Measurements from ENCODE around the gene HCN3.
"Not testable (repeated sequence)": the region's sequence is repeated elsewhere in the genome, so short reads cannot be mapped to it uniquely, and the experiment has no call there.

HCN3 gene

DNA sequence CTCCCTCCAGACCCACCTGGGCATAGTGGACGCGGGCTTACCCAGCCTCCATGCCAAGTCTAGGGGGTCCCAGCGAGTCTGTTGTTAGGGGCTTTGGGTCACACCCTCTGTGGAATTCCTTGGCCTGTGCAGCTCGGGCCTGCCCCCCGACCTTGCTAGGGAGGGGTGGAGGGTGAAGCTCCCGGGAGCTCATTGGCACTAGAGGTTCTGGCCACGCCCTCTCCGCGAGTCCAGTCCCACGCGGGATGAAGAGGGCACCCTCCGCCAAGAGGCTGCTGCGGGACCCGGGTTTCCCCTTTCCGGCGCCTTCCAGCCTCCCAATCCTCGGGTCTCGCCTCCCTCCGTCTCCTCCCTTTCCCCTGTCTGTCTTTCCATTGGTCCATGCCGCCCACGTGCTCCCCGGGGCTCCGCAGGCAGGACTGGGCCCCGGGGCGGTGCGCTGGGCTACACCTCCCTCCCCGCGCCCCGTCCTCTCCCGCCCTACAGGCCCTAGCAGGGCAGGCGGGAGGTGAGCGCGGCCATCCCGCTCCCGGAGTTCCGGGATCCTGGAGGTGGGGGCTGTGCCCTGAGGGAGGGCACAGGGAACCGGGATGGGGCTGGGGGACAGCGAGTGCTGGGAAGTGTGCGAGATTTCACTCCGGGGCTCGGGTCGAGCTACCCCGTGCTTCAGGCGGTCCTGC, 46.9 kb downstream of the HCN3 start:
- H3K36me3 Mint-ChIP-seq (ENCODE audit: insufficient read depth): peaks cover 12% of the 10 kb centered on the region
- no peaks in the 10 kb centered on the region for H3K9me3 Mint-ChIP-seq
- peak; percentile 64 to 69 for DNase-seq (ENCODE audit: low spot score in 2 of 2)
- peak overlapping the region; percentile 84 for H3K4me3 Mint-ChIP-seq
- H3K4me1 Mint-ChIP-seq: peaks cover 20% of the 10 kb centered on the region
- peak; percentile 82 for ATAC-seq (replicated peaks; ENCODE audit: extremely low read depth, poor library complexity, severe bottlenecking)
- H3K27me3 Mint-ChIP-seq: no peaks in the 10 kb centered on the region
- H3K27ac Mint-ChIP-seq (ENCODE audit: low read depth): peak overlapping the region; percentile 74

DNA sequence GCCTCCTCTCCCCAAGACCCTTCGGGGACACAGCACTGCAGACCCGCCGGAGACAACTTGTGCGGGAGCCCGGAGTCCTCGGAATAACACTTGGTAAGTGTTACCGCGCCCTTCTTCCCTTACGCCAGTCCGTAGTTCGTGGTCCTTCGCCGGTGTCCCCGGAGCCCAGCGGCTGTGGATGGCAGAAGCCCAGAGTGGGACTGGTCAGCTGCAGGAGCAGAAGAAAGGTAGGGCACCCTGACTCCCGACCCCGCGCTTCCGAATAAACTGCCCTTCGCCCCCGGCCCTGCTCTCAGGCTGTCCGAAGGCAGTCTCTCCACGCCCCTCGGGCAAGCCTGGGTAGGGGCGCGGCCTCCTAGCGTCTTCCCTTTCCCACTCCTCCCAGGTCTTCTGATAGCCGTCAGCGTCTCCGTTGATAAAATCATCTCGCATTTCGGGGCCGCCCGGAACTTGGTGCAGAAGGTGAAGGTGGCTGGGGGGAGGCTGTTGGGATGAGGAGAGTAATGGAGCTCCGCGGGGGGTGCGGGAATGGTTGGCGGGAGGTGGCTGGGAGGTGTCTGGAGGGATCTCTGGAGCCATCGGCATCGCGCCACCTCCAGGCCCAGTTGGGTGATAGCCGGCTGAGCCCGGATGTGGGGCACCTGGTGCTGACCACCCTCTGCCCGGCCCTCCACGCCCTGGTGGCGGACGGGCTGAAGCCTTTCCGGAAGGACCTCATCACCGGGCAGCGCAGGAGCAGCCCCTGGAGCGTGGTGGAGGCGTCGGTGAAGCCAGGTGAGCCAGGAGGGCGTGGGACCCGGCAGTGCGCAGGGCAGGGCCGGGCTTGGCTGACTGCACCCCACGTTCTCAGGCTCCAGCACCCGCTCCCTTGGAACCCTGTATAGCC, 47.7 kb downstream of the HCN3 start:
- peak overlapping the region; percentile 74 for H3K27ac Mint-ChIP-seq (ENCODE audit: low read depth)
- ATAC-seq (replicated peaks; ENCODE audit: extremely low read depth, poor library complexity, severe bottlenecking): no peak

DNA sequence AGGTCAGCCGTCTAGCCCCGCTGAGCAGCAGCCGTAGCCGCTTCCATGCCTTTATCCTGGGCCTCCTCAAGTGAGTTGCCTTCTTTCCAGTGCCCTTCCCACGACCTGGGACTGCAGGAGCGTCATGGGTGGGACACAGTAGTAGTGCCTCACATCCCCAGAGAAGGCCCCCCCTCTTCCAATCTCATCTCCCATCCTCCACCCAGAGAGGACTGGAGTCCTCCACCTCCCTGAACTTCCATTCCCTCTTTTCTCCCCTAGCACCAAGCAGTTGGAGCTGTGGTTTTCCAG, 48.3 kb downstream of the HCN3 start:
- Mint-ChIP-seq H3K36me3 (ENCODE audit: insufficient read depth) (peaks cover 13% of the 10 kb centered on the region), H3K4me3 (peak overlapping the region; percentile 84), H3K4me1 (peaks cover 13% of the 10 kb centered on the region), H3K27ac (ENCODE audit: low read depth) (peak overlapping the region; percentile 54), H3K27me3 (no peaks in the 10 kb centered on the region), H3K9me3 (no peaks in the 10 kb centered on the region)
- ATAC-seq (replicated peaks; ENCODE audit: extremely low read depth, poor library complexity, severe bottlenecking) (no peak), DNase-seq (ENCODE audit: low spot score in 2 of 2) (no peak)

More for the DNA sequence above, 47.7 kb downstream of the HCN3 start:
- DNase-seq (ENCODE audit: low spot score in 2 of 2): no peak
- H3K4me3 Mint-ChIP-seq: peak overlapping the region; percentile 84
- H3K4me1 Mint-ChIP-seq: peaks cover 19% of the 10 kb centered on the region
- H3K36me3 Mint-ChIP-seq (ENCODE audit: insufficient read depth): peaks cover 12% of the 10 kb centered on the region
- H3K9me3 Mint-ChIP-seq: no peaks in the 10 kb centered on the region
- no peaks in the 10 kb centered on the region for H3K27me3 Mint-ChIP-seq

DNA sequence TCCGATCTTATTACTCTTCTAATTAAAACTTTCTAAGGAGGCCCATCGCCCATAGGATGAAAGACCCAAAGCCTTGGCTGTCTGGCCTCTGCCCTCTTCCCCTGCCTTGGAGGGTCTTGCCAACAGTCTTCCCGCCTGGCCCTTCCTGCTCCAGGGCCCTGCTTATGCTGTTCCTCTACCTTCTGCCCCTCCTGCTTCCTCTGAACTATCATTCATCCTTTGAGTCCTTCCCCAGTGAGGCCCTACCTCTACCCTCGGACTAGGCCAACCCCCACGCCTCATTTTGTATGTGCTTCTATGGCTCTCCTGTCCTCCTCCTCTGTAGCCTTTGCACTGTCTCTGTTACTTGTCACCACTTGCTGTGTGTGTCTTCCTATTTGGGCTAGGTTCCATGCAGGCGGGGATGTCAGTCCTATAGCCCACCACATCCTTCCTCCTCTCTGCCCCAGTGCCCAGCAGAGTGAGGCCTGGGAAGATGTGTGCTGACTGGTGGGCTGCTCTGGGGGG, 48.8 kb downstream of the HCN3 start:
- H3K36me3 Mint-ChIP-seq (ENCODE audit: insufficient read depth): peaks cover 16% of the 10 kb centered on the region
- no peaks in the 10 kb centered on the region for H3K9me3 Mint-ChIP-seq
- peak overlapping the region; percentile 84 for H3K4me3 Mint-ChIP-seq
- H3K4me1 Mint-ChIP-seq: peaks cover 8% of the 10 kb centered on the region
- ATAC-seq (replicated peaks; ENCODE audit: extremely low read depth, poor library complexity, severe bottlenecking) (no peak), DNase-seq (ENCODE audit: low spot score in 2 of 2) (no peak)
- H3K27ac Mint-ChIP-seq (ENCODE audit: low read depth): peak overlapping the region; percentile 54
- no peaks in the 10 kb centered on the region for H3K27me3 Mint-ChIP-seq

DNA sequence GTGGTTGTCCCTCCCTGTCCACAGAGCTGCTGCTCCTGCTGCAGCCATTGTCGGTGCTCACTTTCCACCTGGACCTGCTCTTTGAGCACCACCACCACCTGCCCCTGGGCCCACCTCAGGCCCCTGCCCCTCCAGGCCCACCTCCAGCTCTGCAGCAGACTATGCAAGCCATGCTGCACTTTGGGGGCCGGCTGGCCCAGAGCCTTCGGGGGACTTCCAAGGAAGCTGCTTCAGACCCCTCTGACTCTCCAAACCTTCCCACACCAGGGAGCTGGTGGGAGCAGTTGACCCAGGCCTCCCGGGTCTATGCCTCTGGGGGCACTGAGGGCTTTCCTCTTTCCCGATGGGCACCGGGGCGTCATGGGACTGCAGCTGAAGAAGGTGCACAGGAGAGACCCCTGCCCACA, 49.4 kb downstream of the HCN3 start:
- Mint-ChIP-seq H3K27me3 (no peaks in the 10 kb centered on the region), H3K9me3 (no peaks in the 10 kb centered on the region), H3K4me3 (peak overlapping the region; percentile 84), H3K4me1 (peaks cover 6% of the 10 kb centered on the region), H3K27ac (ENCODE audit: low read depth) (peak overlapping the region; percentile 54), H3K36me3 (ENCODE audit: insufficient read depth) (peaks cover 18% of the 10 kb centered on the region)
- no peak for ATAC-seq (replicated peaks; ENCODE audit: extremely low read depth, poor library complexity, severe bottlenecking)
- DNase-seq (ENCODE audit: low spot score in 2 of 2): no peak

DNA sequence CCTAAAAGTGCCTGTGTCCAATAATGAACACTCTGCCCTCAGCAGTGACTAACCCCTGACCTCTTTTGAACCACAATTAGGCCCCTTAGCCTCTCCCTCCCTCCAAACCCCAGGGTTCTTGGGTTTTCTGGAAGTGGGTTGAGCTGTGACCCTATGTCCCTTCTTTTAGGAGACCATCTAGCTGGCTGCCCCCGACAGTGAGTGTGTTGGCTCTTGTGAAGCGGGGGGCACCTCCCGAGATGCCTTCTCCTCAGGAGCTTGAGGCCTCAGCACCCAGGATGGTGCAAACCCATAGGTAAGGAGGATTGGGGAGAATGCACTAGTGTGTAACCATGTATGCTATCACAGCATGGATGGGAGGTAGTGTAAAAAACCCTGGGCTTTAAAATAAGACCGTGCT, 50.7 kb downstream of the HCN3 start:
- Mint-ChIP-seq H3K4me1 (peaks cover 6% of the 10 kb centered on the region), H3K27ac (ENCODE audit: low read depth) (no peak overlapping the region), H3K9me3 (no peaks in the 10 kb centered on the region), H3K36me3 (ENCODE audit: insufficient read depth) (peaks cover 20% of the 10 kb centered on the region), H3K4me3 (no peak overlapping the region), H3K27me3 (no peaks in the 10 kb centered on the region)
- ATAC-seq (replicated peaks; ENCODE audit: extremely low read depth, poor library complexity, severe bottlenecking) (no peak), DNase-seq (ENCODE audit: low spot score in 2 of 2) (no peak)

DNA sequence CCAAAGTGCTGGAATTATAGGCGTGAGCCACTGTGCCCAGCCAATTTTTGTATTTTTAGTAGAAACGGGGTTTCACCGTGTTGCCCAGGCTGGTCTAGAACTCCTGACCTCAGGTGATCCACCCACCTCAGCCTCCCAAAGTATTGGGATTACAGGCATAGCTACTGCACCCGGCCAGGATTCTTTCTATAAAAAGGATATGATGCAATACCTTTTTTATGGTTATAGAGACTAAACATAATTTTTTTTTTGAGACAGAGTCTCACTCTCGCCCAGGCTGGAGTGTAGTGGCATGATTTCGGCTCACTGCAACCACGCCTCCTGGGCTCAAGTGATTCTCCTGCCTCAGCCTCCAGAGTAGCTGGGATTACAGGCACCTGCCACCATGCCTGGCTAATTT, 51.6 kb downstream of the HCN3 start:
- not testable (repeated sequence) for H3K4me3 Mint-ChIP-seq; H3K4me1 Mint-ChIP-seq; DNase-seq (ENCODE audit: low spot score in 2 of 2); ATAC-seq (replicated peaks; ENCODE audit: extremely low read depth, poor library complexity, severe bottlenecking); H3K27ac Mint-ChIP-seq (ENCODE audit: low read depth); H3K27me3 Mint-ChIP-seq; H3K9me3 Mint-ChIP-seq
- H3K36me3 Mint-ChIP-seq (ENCODE audit: insufficient read depth): peaks cover 25% of the 10 kb centered on the region

DNA sequence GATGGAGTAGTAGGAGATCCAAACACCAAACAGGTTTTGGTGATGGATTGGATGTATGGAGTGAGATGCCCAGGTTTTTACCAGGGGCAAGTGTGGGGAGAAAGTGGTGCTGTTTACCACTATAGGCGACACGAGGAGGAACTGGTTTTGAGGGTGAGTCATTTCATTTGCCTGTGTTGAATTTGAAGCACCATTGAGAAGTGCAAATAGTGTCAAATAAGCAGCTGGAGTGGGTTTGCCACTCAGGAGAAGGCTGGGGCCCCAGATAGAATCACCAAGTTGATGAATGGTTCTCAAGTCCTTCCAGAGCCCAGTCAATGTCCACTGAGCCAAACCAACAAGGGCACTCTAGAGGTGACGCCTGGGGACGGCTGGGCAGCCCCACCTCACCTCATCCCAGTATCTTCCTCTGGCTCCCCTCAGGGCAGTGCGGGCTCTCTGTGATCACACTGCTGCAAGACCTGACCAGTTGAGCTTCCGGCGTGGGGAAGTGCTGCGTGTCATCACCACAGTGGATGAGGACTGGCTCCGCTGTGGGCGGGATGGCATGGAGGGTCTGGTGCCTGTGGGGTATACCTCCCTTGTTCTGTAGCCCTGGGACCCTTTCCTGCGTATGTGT, 52.8 kb downstream of the HCN3 start:
- Mint-ChIP-seq H3K27ac (ENCODE audit: low read depth) (peak overlapping the region; percentile 6), H3K36me3 (ENCODE audit: insufficient read depth) (peaks cover 25% of the 10 kb centered on the region), H3K4me3 (no peak overlapping the region), H3K4me1 (peaks cover 6% of the 10 kb centered on the region), H3K9me3 (no peaks in the 10 kb centered on the region), H3K27me3 (no peaks in the 10 kb centered on the region)
- DNase-seq (ENCODE audit: low spot score in 2 of 2): no peak
- ATAC-seq (replicated peaks; ENCODE audit: extremely low read depth, poor library complexity, severe bottlenecking): no peak

DNA sequence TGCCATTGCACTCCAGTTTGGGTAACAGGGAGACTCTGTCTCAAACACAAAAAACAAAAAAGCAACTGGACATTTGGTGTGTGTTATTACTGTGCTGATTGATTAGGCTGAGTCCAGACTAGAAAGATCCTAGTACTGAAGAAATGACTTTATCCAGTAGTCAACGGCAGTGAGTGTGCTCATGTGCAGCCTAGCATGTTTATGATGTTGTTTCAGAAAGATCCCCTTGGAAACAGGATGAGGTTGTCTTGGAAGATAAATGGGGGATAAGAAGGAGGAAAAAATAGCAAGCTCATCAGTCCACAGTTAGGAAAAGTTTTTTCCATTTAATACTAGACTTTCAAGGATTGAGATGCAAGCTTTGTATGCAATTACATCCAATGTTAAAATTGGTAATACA, 57.7 kb downstream of the HCN3 start:
- ATAC-seq (replicated peaks; ENCODE audit: extremely low read depth, poor library complexity, severe bottlenecking) (no peak), DNase-seq (ENCODE audit: low spot score in 2 of 2) (no peak)
- Mint-ChIP-seq H3K4me1 (no peaks in the 10 kb centered on the region), H3K9me3 (no peaks in the 10 kb centered on the region), H3K27me3 (no peaks in the 10 kb centered on the region), H3K4me3 (no peak overlapping the region), H3K36me3 (ENCODE audit: insufficient read depth) (peaks cover 54% of the 10 kb centered on the region), H3K27ac (ENCODE audit: low read depth) (no peak overlapping the region)
